Choroid plexus epithelial cell (primary cell): ENCODE data around the gene ERG.

ENCODE experiments used
- DNase-seq: peaks from one replicate; pipeline ENCODE4 v3.0.0-alpha.2; 2010; ENCODE audit warnings: low read depth
- H3K4me3 ChIP-seq: 2 replicates; pipeline ENCODE4 v1.5.1; 2011; ENCODE audit warnings: low read depth, mild to moderate bottlenecking, control low read depth, low read length, moderate library complexity
- CTCF ChIP-seq: conservative IDR thresholded peaks from 2 replicates; pipeline ENCODE4 v1.5.1; 2011; ENCODE audit warnings: low read depth, mild to moderate bottlenecking, control low read depth, inconsistent platforms, low read length, moderate library complexity

Gene ERG

GRCh38 chr21:38496224-38496623, 2.1 kb downstream of the ERG start:
- DNase-seq = no peak
- TF ChIP-seq CTCF = no peak
- no peak overlapping the region for H3K4me3 ChIP-seq

- H3K4me3 ChIP-seq = no peak overlapping the region
- no peak for TF ChIP-seq CTCF
- DNase-seq = no peak
Observed at GRCh38 chr21:38495696-38496095, 2.6 kb downstream of the ERG start.

- no peak for DNase-seq
- no peak overlapping the region for H3K4me3 ChIP-seq
- TF ChIP-seq CTCF = no peak
Observed at GRCh38 chr21:38495242-38495641, 3.0 kb downstream of the ERG start.

- TF ChIP-seq CTCF = peak; percentile 23
- DNase-seq = peak; percentile 43
Observed at GRCh38 chr21:38494703-38495102, 3.6 kb downstream of the ERG start.

GRCh38 chr21:38494251-38494642, 4.0 kb downstream of the ERG start:
- TF ChIP-seq CTCF = no peak
- H3K4me3 ChIP-seq = no peak overlapping the region
- peak; percentile 23 for DNase-seq

More at GRCh38 chr21:38494703-38495102, 3.6 kb downstream of the ERG start:
- H3K4me3 ChIP-seq = no peak overlapping the region

- no peak for DNase-seq
- no peak for TF ChIP-seq CTCF
- no peak overlapping the region for H3K4me3 ChIP-seq
Observed at GRCh38 chr21:38493549-38494250, 4.6 kb downstream of the ERG start.

- no peak overlapping the region for H3K4me3 ChIP-seq
- no peak for TF ChIP-seq CTCF
- no peak for DNase-seq
Observed at GRCh38 chr21:38492007-38492406, 6.3 kb downstream of the ERG start.
